GM21717 (cell line): ENCODE measurements around the gene CYP46A1.

Source experiments
- ATAC-seq: cut with Tn5 transposase; IDR thresholded peaks from one replicate; pipeline ENCODE4 v1.9.1; 2021; ENCODE audit warnings: mild to moderate bottlenecking, moderate library complexity; ENCODE audit not compliant: unreplicated experiment

CYP46A1 gene

GRCh38 chr14:99686557-99687283, 2.6 kb downstream of the CYP46A1 start:
- ATAC-seq, result no peak

GRCh38 chr14:99687284-99688209, 3.4 kb downstream of the CYP46A1 start:
- no peak for ATAC-seq

DNA sequence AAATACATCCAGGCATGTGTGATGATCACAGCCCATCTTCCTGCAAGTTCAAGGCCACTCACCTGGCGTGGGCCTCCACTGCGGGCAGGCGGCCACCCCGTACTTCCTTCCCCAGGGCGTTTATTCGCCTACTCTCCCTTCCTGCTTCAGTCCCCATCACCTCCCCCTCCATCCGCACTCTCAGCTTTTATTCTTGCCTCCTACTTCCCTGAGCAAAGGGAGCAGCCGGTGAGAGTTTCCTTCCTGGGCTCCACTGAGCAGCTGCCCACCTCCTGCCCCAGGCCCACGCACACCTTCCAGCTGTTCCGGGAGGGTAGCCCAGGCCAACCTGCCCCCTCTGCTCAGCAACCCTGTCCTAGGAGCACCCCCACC, 4.1 kb downstream of the CYP46A1 start:
- ATAC-seq, result no peak

- ATAC-seq, result no peak
Observed at GRCh38 chr14:99688629-99689028, 4.5 kb downstream of the CYP46A1 start.

GRCh38 chr14:99689266-99690236, 5.5 kb downstream of the CYP46A1 start:
- ATAC-seq, result no peak

DNA sequence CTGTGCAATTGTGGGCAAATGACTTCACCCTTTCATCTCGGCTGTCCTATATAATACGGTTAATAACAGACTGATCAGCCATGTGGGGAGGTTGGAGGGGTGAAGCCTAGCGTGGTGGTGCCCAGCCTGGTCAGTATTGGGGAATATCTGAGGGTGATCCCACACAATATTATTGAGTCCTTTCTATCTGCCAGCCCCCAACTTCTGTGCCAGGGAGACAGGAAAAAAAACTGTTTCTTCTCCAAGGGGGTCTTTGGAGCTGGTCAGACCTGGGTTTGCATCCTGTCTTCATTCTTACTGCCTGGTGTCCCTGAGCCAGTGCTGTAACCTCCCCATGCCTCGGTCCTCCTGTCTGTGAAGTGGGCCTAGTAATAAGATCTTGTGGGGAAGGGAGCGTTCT, 6.5 kb downstream of the CYP46A1 start:
- no peak for ATAC-seq

GRCh38 chr14:99691111-99691885, 7.2 kb downstream of the CYP46A1 start:
- no peak for ATAC-seq

- no peak for ATAC-seq
Observed at GRCh38 chr14:99693918-99694317, 9.8 kb downstream of the CYP46A1 start.

GRCh38 chr14:99696929-99697328, 12.8 kb downstream of the CYP46A1 start:
- ATAC-seq, result no peak

DNA sequence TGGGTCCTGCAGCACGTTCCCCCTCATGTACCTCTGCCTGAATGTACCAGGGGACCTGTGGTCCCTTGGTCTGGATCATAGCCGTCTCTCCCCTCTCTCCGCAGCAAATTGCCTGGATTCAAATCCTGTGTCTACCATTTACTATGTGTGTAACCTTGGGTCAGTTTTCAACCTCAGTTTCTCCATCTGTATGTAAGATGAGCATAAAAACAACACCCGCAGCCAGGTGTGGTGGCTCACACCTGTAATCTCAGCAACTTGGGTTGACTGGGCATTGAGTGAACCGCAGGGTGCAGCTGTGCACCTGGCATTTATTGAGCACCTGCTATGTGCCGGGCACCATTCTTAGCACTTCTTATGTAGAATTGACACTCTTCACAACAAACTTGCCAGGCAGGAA, 14.1 kb downstream of the CYP46A1 start:
- ATAC-seq, result no peak

- no peak for ATAC-seq
Observed at GRCh38 chr14:99698642-99699041, 14.5 kb downstream of the CYP46A1 start.

GRCh38 chr14:99699085-99699760, 15.1 kb downstream of the CYP46A1 start:
- ATAC-seq, result no peak

- ATAC-seq, result no peak
Observed at GRCh38 chr14:99699861-99700260, 15.8 kb downstream of the CYP46A1 start.

GRCh38 chr14:99700379-99700778, 16.3 kb downstream of the CYP46A1 start:
- ATAC-seq, result no peak

GRCh38 chr14:99701260-99701659, 17.2 kb downstream of the CYP46A1 start:
- ATAC-seq, result no peak

GRCh38 chr14:99702115-99702514, 18.0 kb downstream of the CYP46A1 start:
- no peak for ATAC-seq

DNA sequence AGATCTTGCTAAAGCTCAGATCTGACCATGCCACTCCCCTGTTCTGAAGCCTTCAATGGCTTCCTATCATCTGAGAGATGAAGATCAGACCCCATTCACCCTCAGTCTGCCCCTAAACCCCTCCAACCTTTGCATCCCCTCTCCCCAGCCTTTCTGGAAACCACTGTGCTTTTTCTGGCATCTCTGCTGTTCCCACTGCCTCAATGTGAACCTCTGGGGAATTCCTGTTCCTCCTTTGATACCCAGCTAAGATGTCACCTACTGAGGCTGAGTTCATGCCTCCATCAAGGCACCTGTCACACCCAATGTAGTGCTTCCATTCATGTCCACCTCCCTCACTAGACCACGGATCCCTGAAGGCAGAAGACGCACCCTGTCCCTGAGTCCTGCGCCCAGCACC, 19.3 kb downstream of the CYP46A1 start:
- no peak for ATAC-seq

DNA sequence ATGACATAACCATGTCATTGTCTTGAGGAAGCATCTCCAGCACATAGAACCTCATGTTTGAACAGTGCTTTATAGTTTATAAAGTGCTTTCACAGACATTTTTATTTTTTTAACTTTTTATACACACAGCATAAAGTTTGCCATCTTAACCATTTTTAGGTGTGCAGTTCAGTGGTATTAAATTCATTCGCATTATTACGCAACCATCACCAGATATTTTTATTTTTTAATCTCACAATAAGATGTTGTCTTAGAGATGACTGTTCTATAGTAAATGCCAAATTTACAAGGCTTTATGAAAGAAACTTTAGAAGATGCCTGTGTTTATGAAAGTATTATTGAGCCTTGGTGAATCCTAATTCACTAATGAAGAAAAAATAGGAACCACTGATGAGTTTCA, 19.9 kb downstream of the CYP46A1 start:
- no peak for ATAC-seq

DNA sequence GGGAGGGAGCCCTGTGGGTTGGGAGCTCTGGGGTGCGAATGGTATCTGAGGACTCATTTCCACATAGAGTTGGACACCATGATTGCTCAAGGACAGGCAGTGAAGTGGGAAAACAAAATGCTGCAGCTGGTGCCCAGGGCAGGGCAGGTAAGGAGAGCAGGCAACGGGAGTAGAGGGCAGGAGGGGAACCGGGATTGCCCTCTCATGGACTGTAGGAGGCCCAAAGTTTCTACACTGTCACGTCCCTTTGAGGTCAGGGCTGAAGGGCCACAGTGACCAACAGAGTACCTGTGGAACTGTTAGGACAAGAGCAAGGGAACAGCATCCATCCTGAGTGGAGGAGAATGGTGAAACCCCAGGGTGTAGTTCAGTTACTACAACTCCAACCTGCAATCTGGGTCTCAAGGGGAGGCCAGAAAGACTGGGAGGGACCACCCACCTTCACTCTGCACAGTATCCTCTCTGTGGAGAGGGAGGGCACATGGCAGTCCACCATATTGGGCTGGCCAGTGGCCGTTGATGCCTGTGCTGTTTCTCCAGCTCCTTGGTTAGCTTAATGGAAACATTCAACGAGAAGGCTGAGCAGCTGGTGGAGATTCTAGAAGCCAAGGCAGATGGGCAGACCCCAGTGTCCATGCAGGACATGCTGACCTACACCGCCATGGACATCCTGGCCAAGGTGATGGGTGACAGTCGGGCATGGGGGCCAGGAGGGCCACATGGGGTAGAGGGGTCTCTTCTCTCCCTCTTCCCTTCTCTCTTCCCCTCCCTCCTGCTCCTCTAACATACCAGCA, 22.2 kb downstream of the CYP46A1 start:
- ATAC-seq, result no peak
